ENCODE results near the gene EFCAB11. TPM values are rescaled to one million over a fixed set of nuclear protein-coding genes. Genes with fewer than 3 reads are reported as not detected.

The EFCAB11 gene
- total RNA-seq, 1 donor from 2014 or later = 3.1 TPM

- Mint-ChIP-seq H3K36me3 (ENCODE audit: unreplicated experiment) (no peaks in the 10 kb centered on the region), H3K27ac (ENCODE audit: unreplicated experiment) (no peak overlapping the region), H3K4me3 (ENCODE audit: unreplicated experiment) (no peak overlapping the region), H3K4me1 (ENCODE audit: low read depth, unreplicated experiment) (peaks cover 10% of the 10 kb centered on the region), H3K27me3 (ENCODE audit: unreplicated experiment) (peaks cover 4% of the 10 kb centered on the region), H3K9me3 (ENCODE audit: unreplicated experiment) (peaks cover 4% of the 10 kb centered on the region)
- peak; percentile 93 for TF ChIP-seq CTCF (IDR thresholded peaks at IDR 0.05; ENCODE audit: partially characterized antibody, unreplicated experiment)
- peak; percentile 72 for DNase-seq
Observed at GRCh38 chr14:89915114-89915878, 39.2 kb downstream of the EFCAB11 start.

- H3K4me3 Mint-ChIP-seq (ENCODE audit: unreplicated experiment) = no peak overlapping the region
- no peak overlapping the region for H3K27ac Mint-ChIP-seq (ENCODE audit: unreplicated experiment)
- peaks cover 14% of the 10 kb centered on the region for H3K4me1 Mint-ChIP-seq (ENCODE audit: low read depth, unreplicated experiment)
- peaks cover 4% of the 10 kb centered on the region for H3K27me3 Mint-ChIP-seq (ENCODE audit: unreplicated experiment)
- peaks cover 1% of the 10 kb centered on the region for H3K9me3 Mint-ChIP-seq (ENCODE audit: unreplicated experiment)
- TF ChIP-seq CTCF (IDR thresholded peaks at IDR 0.05; ENCODE audit: partially characterized antibody, unreplicated experiment) = no peak
- DNase-seq = no peak
- H3K36me3 Mint-ChIP-seq (ENCODE audit: unreplicated experiment) = no peaks in the 10 kb centered on the region
Observed at GRCh38 chr14:89912667-89913211, 41.8 kb downstream of the EFCAB11 start.

GRCh38 chr14:89912221-89912620, 42.3 kb downstream of the EFCAB11 start:
- no peak for DNase-seq
- Mint-ChIP-seq H3K27me3 (ENCODE audit: unreplicated experiment) (peaks cover 4% of the 10 kb centered on the region), H3K4me3 (ENCODE audit: unreplicated experiment) (no peak overlapping the region), H3K36me3 (ENCODE audit: unreplicated experiment) (no peaks in the 10 kb centered on the region), H3K9me3 (ENCODE audit: unreplicated experiment) (no peaks in the 10 kb centered on the region), H3K4me1 (ENCODE audit: low read depth, unreplicated experiment) (peaks cover 14% of the 10 kb centered on the region), H3K27ac (ENCODE audit: unreplicated experiment) (no peak overlapping the region)
- no peak for TF ChIP-seq CTCF (IDR thresholded peaks at IDR 0.05; ENCODE audit: partially characterized antibody, unreplicated experiment)

GRCh38 chr14:89911010-89911919, 43.3 kb downstream of the EFCAB11 start:
- Mint-ChIP-seq H3K27me3 (ENCODE audit: unreplicated experiment) (peaks cover 4% of the 10 kb centered on the region), H3K36me3 (ENCODE audit: unreplicated experiment) (no peaks in the 10 kb centered on the region), H3K4me1 (ENCODE audit: low read depth, unreplicated experiment) (peaks cover 14% of the 10 kb centered on the region), H3K9me3 (ENCODE audit: unreplicated experiment) (no peaks in the 10 kb centered on the region), H3K27ac (ENCODE audit: unreplicated experiment) (no peak overlapping the region), H3K4me3 (ENCODE audit: unreplicated experiment) (no peak overlapping the region)
- TF ChIP-seq CTCF (IDR thresholded peaks at IDR 0.05; ENCODE audit: partially characterized antibody, unreplicated experiment) = no peak
- no peak for DNase-seq

Data from glutamatergic neuron (in vitro differentiated cells).